ENCODE measurements around the gene COL18A1.
"Not testable (repeated sequence)": the region's sequence is repeated elsewhere in the genome, so short reads cannot be mapped to it uniquely, and the experiment has no call there.

- not testable (repeated sequence) for TF ChIP-seq CTCF (IDR thresholded peaks at IDR 0.05; ENCODE audit: borderline replicate concordance, extremely low read depth, low read length, poor library complexity, severe bottlenecking); EZH2 (IDR thresholded peaks at IDR 0.05; ENCODE audit: borderline replicate concordance, low read depth, low read length, severe bottlenecking)
Observed at GRCh38 chr21:45363272-45363671, 41.7 kb upstream of the COL18A1 start.
